Forelimb muscle (tissue), 1 donor: ENCODE results near the gene MUC20. TPM values are rescaled to one million over a fixed set of nuclear protein-coding genes. Genes with fewer than 3 reads are reported as not detected.
"Not testable (repeated sequence)": the region's sequence is repeated elsewhere in the genome, so short reads cannot be mapped to it uniquely, and the experiment has no call there.

Experiments
- DNase-seq: peaks from one replicate; pipeline ENCODE4 v3.0.0-alpha.2; 2013; ENCODE audit warnings: low read depth
- polyA plus RNA-seq: library from polyadenylated mRNA; unstranded; fragments of 120-200 nt; gene quantifications from one replicate; pipeline ENCODE4 v1.2.1, GENCODE V29; 2013; ENCODE audit not compliant: insufficient read length

MUC20 gene
- polyA plus RNA-seq, 1 donor, result 3.5 TPM

GRCh38 chr3:195770841-195771645 lies 50.3 kb downstream of the MUC20 start:
- DNase-seq, result not testable (repeated sequence)

- DNase-seq, result no peak
Observed at GRCh38 chr3:195771646-195772300, 51.0 kb downstream of the MUC20 start.

- DNase-seq, result no peak
Observed at GRCh38 chr3:195773956-195774537, 53.3 kb downstream of the MUC20 start.

- peak; percentile 13 for DNase-seq
Observed at GRCh38 chr3:195774917-195775316, 54.1 kb downstream of the MUC20 start.

GRCh38 chr3:195777975-195778374 lies 57.2 kb downstream of the MUC20 start:
- DNase-seq, result no peak

- not testable (repeated sequence) for DNase-seq
Observed at GRCh38 chr3:195781236-195781635, 60.5 kb downstream of the MUC20 start.

Other genes starting within 250 kb of the MUC20 start
- 37.3 TPM for gene PPP1R2, start 177.7 kb upstream of the MUC20 start, polyA plus RNA-seq
- gene APOD, start 137.0 kb upstream of the MUC20 start, polyA plus RNA-seq, result 37.8 TPM
- gene MUC4, start 91.0 kb downstream of the MUC20 start, polyA plus RNA-seq, result 0.53 TPM
- 139 TPM for gene TNK2, start 187.6 kb downstream of the MUC20 start, polyA plus RNA-seq